IMR-90 (cell line): ENCODE data around the gene DTHD1. TPM values are rescaled to one million over a fixed set of nuclear protein-coding genes. Genes with fewer than 3 reads are reported as not detected.

Source experiments
- ATAC-seq: fragments of 200-7000 bp; cut with Tn5 transposase; 2 replicates; pipeline ENCODE4 v1.9.1; 2020; ENCODE audit warnings: low read depth, mild to moderate bottlenecking, moderate library complexity
- BruUV-seq: library from RNA; stranded (reverse); fragments of 400-500 nt; replicated peaks from 2 replicates; lab custom pipeline; 2021; lab: Mats Ljungman, UMichigan
- CTCF ChIA-PET: fragments of 300-600 bp; formaldehyde crosslinking; extraction: SDS; loops from one replicate; lab custom pipeline; 2021; ENCODE audit warnings: antibody characterized with exemption; lab: Yijun Ruan, JAX
- POLR2A ChIA-PET: fragments of 300-600 bp; sonication (Branson Sonifier 250); formaldehyde crosslinking; loops from one replicate; lab custom pipeline; 2022; ENCODE audit warnings: antibody characterized with exemption; ENCODE audit not compliant: unreplicated experiment; lab: Charles Lee
- DNase-seq: peaks from one replicate; pipeline ENCODE4 v3.0.0; 2013
- H2AFZ ChIP-seq: replicated peaks from 2 replicates; pipeline ENCODE3; 2013; ENCODE audit warnings: low read length, mild to moderate bottlenecking; ENCODE audit not compliant: poor library complexity
- H2AK5ac ChIP-seq: 2 replicates; pipeline ENCODE4 v1.6.1; 2013; ENCODE audit warnings: low read depth, low read length, inconsistent platforms
- H2AK9ac ChIP-seq: replicated peaks from 2 replicates; pipeline ENCODE3; 2013; ENCODE audit warnings: mild to moderate bottlenecking, low read depth, low read length, moderate library complexity; ENCODE audit not compliant: poor library complexity
- H2BK120ac ChIP-seq: 2 replicates; pipeline ENCODE4 v1.6.1; 2013; ENCODE audit warnings: low read depth, low read length, inconsistent platforms
- H2BK15ac ChIP-seq: 3 replicates; pipeline ENCODE4 v1.6.1; 2013; ENCODE audit warnings: low read depth, low read length, inconsistent platforms
- H2BK20ac ChIP-seq: 2 replicates; pipeline ENCODE4 v1.6.1; 2013; ENCODE audit warnings: low read depth, mild to moderate bottlenecking, inconsistent platforms, low read length, moderate library complexity
- H2BK5ac ChIP-seq: 2 replicates; pipeline ENCODE4 v1.6.1; 2013; ENCODE audit warnings: mild to moderate bottlenecking, low read depth, low read length, inconsistent platforms; ENCODE audit not compliant: poor library complexity, severe bottlenecking
- H3K14ac ChIP-seq: replicated peaks from 2 replicates; pipeline ENCODE4 v1.6.1; 2013; ENCODE audit warnings: low read depth, low read length, inconsistent platforms
- H3K18ac ChIP-seq: 2 replicates; pipeline ENCODE4 v1.6.1; 2013; ENCODE audit warnings: low read depth, low read length, control low read depth
- H3K23ac ChIP-seq: 2 replicates; pipeline ENCODE4 v1.6.1; 2013; ENCODE audit warnings: low read depth, low read length, inconsistent platforms
- H3K27ac ChIP-seq: 2 replicates; pipeline ENCODE4 v1.5.1; 2013; ENCODE audit warnings: mild to moderate bottlenecking, control low read depth, low read length; ENCODE audit not compliant: insufficient read depth
- H3K27me3 ChIP-seq: 2 replicates; pipeline ENCODE4 v1.6.1; 2013; ENCODE audit warnings: low read length; ENCODE audit not compliant: control insufficient read depth, insufficient read depth
- H3K36me3 ChIP-seq: 2 replicates; pipeline ENCODE4 v1.6.1; 2013; ENCODE audit warnings: low read length, mixed read lengths; ENCODE audit not compliant: control insufficient read depth, insufficient read depth
- H3K4ac ChIP-seq: 2 replicates; pipeline ENCODE4 v1.6.1; 2013; ENCODE audit warnings: low read depth, low read length, inconsistent platforms
- H3K4me1 ChIP-seq: 2 replicates; pipeline ENCODE4 v1.6.1; 2013; ENCODE audit warnings: low read length, mixed read lengths; ENCODE audit not compliant: control insufficient read depth, insufficient read depth
- H3K4me2 ChIP-seq: 2 replicates; pipeline ENCODE4 v1.6.1; 2013; ENCODE audit warnings: low read depth, mild to moderate bottlenecking, control low read depth, low read length, moderate library complexity
- H3K4me3 ChIP-seq: 2 replicates; pipeline ENCODE4 v1.5.1; 2013; ENCODE audit warnings: low read depth, mild to moderate bottlenecking, control low read depth, low read length, moderate library complexity; ENCODE audit not compliant: insufficient read depth
- H3K56ac ChIP-seq: 2 replicates; pipeline ENCODE4 v1.6.1; 2013; ENCODE audit warnings: low read length, inconsistent platforms; ENCODE audit not compliant: insufficient read depth; ENCODE audit errors: extremely low read depth
- H3K79me1 ChIP-seq, 2 experiments: 2 replicates each; pipeline ENCODE4 v1.6.1; 2013; ENCODE audit warnings: low read length in 2 of 2, inconsistent platforms in 1 of 2, low read depth in 1 of 2
- H3K9ac ChIP-seq: 2 replicates; pipeline ENCODE4 v1.6.1; 2013; ENCODE audit warnings: low read depth, low read length, control low read depth
- H3K9me1 ChIP-seq: 2 replicates; pipeline ENCODE4 v1.6.1; 2013; ENCODE audit warnings: low read length, inconsistent platforms; ENCODE audit not compliant: insufficient read depth
- H3K9me3 ChIP-seq: 2 replicates; pipeline ENCODE4 v1.6.1; 2013; ENCODE audit warnings: low read length; ENCODE audit not compliant: control insufficient read depth, insufficient read depth
- H4K20me1 ChIP-seq: 2 replicates; pipeline ENCODE4 v1.6.1; 2013; ENCODE audit warnings: low read length, inconsistent platforms; ENCODE audit not compliant: insufficient read depth
- H4K5ac ChIP-seq: 2 replicates; pipeline ENCODE4 v1.6.1; 2013; ENCODE audit warnings: mild to moderate bottlenecking, low read depth, low read length, control low read depth
- H4K8ac ChIP-seq, 2 experiments: 2 replicates each; pipeline ENCODE4 v1.6.1; 2013; ENCODE audit warnings: low read depth in 2 of 2, low read length in 2 of 2, control low read depth in 1 of 2, inconsistent platforms in 1 of 2
- H4K91ac ChIP-seq: 2 replicates; pipeline ENCODE4 v1.6.1; 2013; ENCODE audit warnings: low read depth, low read length, inconsistent platforms; ENCODE audit not compliant: insufficient read depth
- BHLHE40 ChIP-seq: fragments of 150-350 bp; IDR thresholded peaks from 2 replicates; pipeline ENCODE4 v1.6.1; 2016; ENCODE audit warnings: mild to moderate bottlenecking, low read depth, low read length
- CEBPB ChIP-seq: IDR thresholded peaks from 2 replicates; pipeline ENCODE4 v1.6.1; 2012; ENCODE audit warnings: low read depth, low read length, improper control_type of control experiment
- CHD1 ChIP-seq: IDR thresholded peaks from 2 replicates; pipeline ENCODE4 v1.6.1; 2012; ENCODE audit warnings: low read depth, low read length, improper control_type of control experiment
- FOS ChIP-seq: fragments of 150-350 bp; IDR thresholded peaks from 2 replicates; pipeline ENCODE4 v1.6.1; 2016; ENCODE audit warnings: low read depth, low read length
- MAFK ChIP-seq: IDR thresholded peaks from 2 replicates; pipeline ENCODE4 v1.6.1; 2012; ENCODE audit warnings: low read depth, low read length, improper control_type of control experiment
- MAZ ChIP-seq: IDR thresholded peaks from 2 replicates; pipeline ENCODE4 v1.6.1; 2012; ENCODE audit warnings: low read depth, mild to moderate bottlenecking, low read length, improper control_type of control experiment, moderate library complexity, borderline replicate concordance
- MXI1 ChIP-seq: IDR thresholded peaks from 2 replicates; pipeline ENCODE4 v1.6.1; 2012; ENCODE audit warnings: low read depth, mild to moderate bottlenecking, low read length, moderate library complexity, borderline replicate concordance
- NFE2L2 ChIP-seq: fragments of 150-350 bp; IDR thresholded peaks from 2 replicates; pipeline ENCODE4 v1.6.1; 2016; ENCODE audit warnings: low read depth, mild to moderate bottlenecking, low read length
- POLR2A ChIP-seq: IDR thresholded peaks from 2 replicates; pipeline ENCODE4 v1.6.1; 2012; ENCODE audit warnings: mild to moderate bottlenecking, low read depth, low read length
- RAD21 ChIP-seq: IDR thresholded peaks from 2 replicates; pipeline ENCODE4 v1.6.1; 2012; ENCODE audit warnings: low read length, improper control_type of control experiment
- RCOR1 ChIP-seq: IDR thresholded peaks from 2 replicates; pipeline ENCODE4 v1.6.1; 2012; ENCODE audit warnings: mild to moderate bottlenecking, low read length, improper control_type of control experiment; ENCODE audit not compliant: insufficient replicate concordance
- RFX5 ChIP-seq: IDR thresholded peaks from 2 replicates; pipeline ENCODE4 v1.8.0; 2012; ENCODE audit warnings: low read depth, mild to moderate bottlenecking, low read length, moderate library complexity
- SMC3 ChIP-seq: fragments of 150-350 bp; IDR thresholded peaks from 2 replicates; pipeline ENCODE4 v1.6.1; 2016; ENCODE audit warnings: low read depth, mild to moderate bottlenecking, antibody characterized with exemption, low read length, moderate library complexity
- WGBS, 2 experiments: methylation state at CpG; one replicate each; pipeline versions ENCODE4 v1.1.5 to v1.1.7; 2013; ENCODE audit warnings: missing lambda C conversion rate in 2 of 2; ENCODE audit not compliant: insufficient read length in 1 of 2; ENCODE audit errors: extremely low coverage in 2 of 2; 5-methylcytosine and 5-hydroxymethylcytosine counted together
- dilution Hi-C: fragments of 300-500 bp; cut with HindIII; formaldehyde crosslinking; loops from one replicate; pipeline ENCODE4 v1.14.3; 2018; ENCODE audit warnings: low sequenced_read_pairs; ENCODE audit not compliant: unreplicated experiment
- in situ Hi-C: fragments of 300-500 bp; cut with MboI; formaldehyde crosslinking; loops from 3 replicates; pipeline ENCODE4 v1.14.3; 2019; ENCODE audit warnings: low sequenced_read_pairs, inconsistent platforms, mixed read lengths
- intact Hi-C: fragments of 100-400 bp; cut with micrococcal nuclease; formaldehyde crosslinking; loops from 2 replicates; pipeline ENCODE4 v1.10.0; 2022
- polyA plus RNA-seq, 3 experiments: library from polyadenylated mRNA; depleted of rRNA; stranded (reverse); fragments of >200 nt; gene quantifications; 2 replicates each; pipeline ENCODE4 v1.2.3, GENCODE V29; 2012; ENCODE audit warnings: low replicate concordance in 1 of 3
- total RNA-seq: library from RNA; depleted of rRNA; stranded (reverse); fragments of >200 nt; gene quantifications from 2 replicates; pipeline ENCODE4 v1.2.3, GENCODE V29; 2012
- TF ChIP-seq, protein P1 (sequence below): fragments of 150-350 bp; IDR thresholded peaks from 2 replicates; pipeline ENCODE4 v1.6.1; 2016; ENCODE audit warnings: low read depth, mild to moderate bottlenecking, low read length, moderate library complexity, borderline replicate concordance
- TF ChIP-seq, protein P2 (sequence below): conservative IDR thresholded peaks from 2 replicates; pipeline ENCODE4 v1.5.1; 2012; ENCODE audit warnings: mild to moderate bottlenecking, low read depth, low read length, improper control_type of control experiment
- TF ChIP-seq, protein P3 (sequence below): fragments of 150-350 bp; IDR thresholded peaks from 2 replicates; pipeline ENCODE4 v1.6.1; 2017; ENCODE audit warnings: mild to moderate bottlenecking, antibody characterized with exemption, low read length, low read depth

DTHD1 gene
- total and polyA plus RNA-seq, 2 of the 4 experiments (the other 2 are of a cell fraction) = not detected

DNA sequence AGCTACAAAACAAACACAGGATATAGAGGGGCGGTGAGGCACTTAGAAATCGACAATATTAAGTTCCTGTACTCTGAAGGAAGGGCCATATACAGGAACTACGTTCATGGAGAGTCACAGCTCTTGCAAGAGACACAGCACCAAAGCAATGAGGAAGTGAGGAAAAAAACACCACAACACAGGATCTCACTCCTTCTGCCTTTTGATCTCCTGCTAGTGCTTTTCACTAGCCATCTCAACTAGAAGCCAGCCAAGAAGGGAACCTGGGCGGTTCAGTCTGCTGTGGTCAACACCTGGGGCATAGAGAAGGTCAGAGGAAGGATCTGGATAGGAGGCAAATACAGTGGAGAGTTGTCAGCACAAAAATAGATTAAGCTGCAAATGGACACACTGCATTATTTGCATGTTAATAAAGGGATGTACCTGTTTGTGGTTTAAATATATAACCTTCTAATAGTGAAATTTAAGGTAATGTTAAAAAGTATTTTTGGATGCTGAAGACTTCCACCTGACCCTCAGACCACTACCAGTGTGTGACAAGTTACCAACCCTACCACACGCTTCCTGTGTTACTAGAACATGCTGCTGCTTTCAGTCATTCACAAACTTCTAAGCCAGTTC, 104.6 kb downstream of the DTHD1 start:
- H3K14ac ChIP-seq = no peak overlapping the region
- ChIA-PET CTCF (no interaction called here), POLR2A (no interaction called here)
- no peak for DNase-seq
- no peak overlapping the region for H3K27ac ChIP-seq
- no CpG with 5 or more reads among the region's 5 CpGs for WGBS, 2 experiments
- no peaks in the 10 kb centered on the region for H3K36me3 ChIP-seq
- no peak for TF ChIP-seq FOS
- TF ChIP-seq, protein P1, sequence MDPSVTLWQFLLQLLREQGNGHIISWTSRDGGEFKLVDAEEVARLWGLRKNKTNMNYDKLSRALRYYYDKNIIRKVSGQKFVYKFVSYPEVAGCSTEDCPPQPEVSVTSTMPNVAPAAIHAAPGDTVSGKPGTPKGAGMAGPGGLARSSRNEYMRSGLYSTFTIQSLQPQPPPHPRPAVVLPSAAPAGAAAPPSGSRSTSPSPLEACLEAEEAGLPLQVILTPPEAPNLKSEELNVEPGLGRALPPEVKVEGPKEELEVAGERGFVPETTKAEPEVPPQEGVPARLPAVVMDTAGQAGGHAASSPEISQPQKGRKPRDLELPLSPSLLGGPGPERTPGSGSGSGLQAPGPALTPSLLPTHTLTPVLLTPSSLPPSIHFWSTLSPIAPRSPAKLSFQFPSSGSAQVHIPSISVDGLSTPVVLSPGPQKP = no peak
- no peak for TF ChIP-seq BHLHE40
- TF ChIP-seq NFE2L2 = no peak
- TF ChIP-seq, protein P2, sequence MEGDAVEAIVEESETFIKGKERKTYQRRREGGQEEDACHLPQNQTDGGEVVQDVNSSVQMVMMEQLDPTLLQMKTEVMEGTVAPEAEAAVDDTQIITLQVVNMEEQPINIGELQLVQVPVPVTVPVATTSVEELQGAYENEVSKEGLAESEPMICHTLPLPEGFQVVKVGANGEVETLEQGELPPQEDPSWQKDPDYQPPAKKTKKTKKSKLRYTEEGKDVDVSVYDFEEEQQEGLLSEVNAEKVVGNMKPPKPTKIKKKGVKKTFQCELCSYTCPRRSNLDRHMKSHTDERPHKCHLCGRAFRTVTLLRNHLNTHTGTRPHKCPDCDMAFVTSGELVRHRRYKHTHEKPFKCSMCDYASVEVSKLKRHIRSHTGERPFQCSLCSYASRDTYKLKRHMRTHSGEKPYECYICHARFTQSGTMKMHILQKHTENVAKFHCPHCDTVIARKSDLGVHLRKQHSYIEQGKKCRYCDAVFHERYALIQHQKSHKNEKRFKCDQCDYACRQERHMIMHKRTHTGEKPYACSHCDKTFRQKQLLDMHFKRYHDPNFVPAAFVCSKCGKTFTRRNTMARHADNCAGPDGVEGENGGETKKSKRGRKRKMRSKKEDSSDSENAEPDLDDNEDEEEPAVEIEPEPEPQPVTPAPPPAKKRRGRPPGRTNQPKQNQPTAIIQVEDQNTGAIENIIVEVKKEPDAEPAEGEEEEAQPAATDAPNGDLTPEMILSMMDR = no peak
- TF ChIP-seq MAZ = no peak
- no peak for TF ChIP-seq MXI1
- TF ChIP-seq CHD1 = no peak
- TF ChIP-seq RAD21 = no peak
- no peak for TF ChIP-seq CEBPB
- no peak for TF ChIP-seq SMC3
- no peak for TF ChIP-seq POLR2A
- no peak for TF ChIP-seq MAFK
- no peak for TF ChIP-seq RCOR1
- no peak for TF ChIP-seq RFX5
- TF ChIP-seq, protein P3, sequence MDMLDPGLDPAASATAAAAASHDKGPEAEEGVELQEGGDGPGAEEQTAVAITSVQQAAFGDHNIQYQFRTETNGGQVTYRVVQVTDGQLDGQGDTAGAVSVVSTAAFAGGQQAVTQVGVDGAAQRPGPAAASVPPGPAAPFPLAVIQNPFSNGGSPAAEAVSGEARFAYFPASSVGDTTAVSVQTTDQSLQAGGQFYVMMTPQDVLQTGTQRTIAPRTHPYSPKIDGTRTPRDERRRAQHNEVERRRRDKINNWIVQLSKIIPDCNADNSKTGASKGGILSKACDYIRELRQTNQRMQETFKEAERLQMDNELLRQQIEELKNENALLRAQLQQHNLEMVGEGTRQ = no peak
- H2AK5ac ChIP-seq = no peak overlapping the region
- no peak overlapping the region for H3K23ac ChIP-seq
- ATAC-seq = no peak
- no TSS peak for BruUV-seq
- dilution Hi-C loops (no loop called here), intact Hi-C loops (no loop called here), in situ Hi-C loops (no loop called here)
- H4K5ac ChIP-seq = no peak overlapping the region
- H4K91ac ChIP-seq = no peak overlapping the region
- H3K4ac ChIP-seq = no peak overlapping the region
- no peaks in the 10 kb centered on the region for H3K27me3 ChIP-seq
- no peaks in the 10 kb centered on the region for H4K20me1 ChIP-seq
- H3K9me3 ChIP-seq = peaks cover 2% of the 10 kb centered on the region; the same call in 1 of the 2 replicates
- no peak overlapping the region for H2BK20ac ChIP-seq
- no peak overlapping the region for H3K9ac ChIP-seq
- no peak overlapping the region for H2AFZ ChIP-seq
- no peak overlapping the region for H3K56ac ChIP-seq
- H2BK5ac ChIP-seq = no peak overlapping the region
- no peaks in the 10 kb centered on the region for H3K79me1 ChIP-seq
- no peaks in the 10 kb centered on the region for H3K9me1 ChIP-seq
- H4K8ac ChIP-seq = no peak overlapping the region
- no peak overlapping the region for H2BK15ac ChIP-seq
- no peak overlapping the region for H2AK9ac ChIP-seq
- H3K4me3 ChIP-seq = no peak overlapping the region
- H3K18ac ChIP-seq = no peak overlapping the region
- no peak overlapping the region for H2BK120ac ChIP-seq
- H3K4me2 ChIP-seq = no peak overlapping the region
- no peaks in the 10 kb centered on the region for H3K4me1 ChIP-seq
